DND-41 (cell line): ENCODE measurements around the gene PAWR.

ENCODE experiments used
- CTCF ChIP-seq: IDR thresholded peaks from 2 replicates; pipeline ENCODE4 v1.5.1; 2012; ENCODE audit warnings: borderline replicate concordance, low read length, moderate library complexity, mild to moderate bottlenecking; ENCODE audit not compliant: poor library complexity, severe bottlenecking; ENCODE audit errors: extremely low read depth
- EZH2 ChIP-seq: IDR thresholded peaks from 3 replicates; pipeline ENCODE4 v1.6.1; 2012; ENCODE audit warnings: borderline replicate concordance, low read depth, mild to moderate bottlenecking, moderate library complexity, low read length, inconsistent platforms; ENCODE audit not compliant: severe bottlenecking

GRCh38 chr12:79563021-79563740 lies 127.6 kb downstream of the PAWR start:
- TF ChIP-seq CTCF = no peak
- TF ChIP-seq EZH2 = no peak
